ENCODE results near the gene ZSWIM6. TPM values are rescaled to one million over a fixed set of nuclear protein-coding genes. Genes with fewer than 3 reads are reported as not detected.

The ZSWIM6 gene
- total RNA-seq, 1 experiment from 2014 or later = 10.0 TPM

- ChIA-PET CTCF (no interaction called here), POLR2A (no interaction called here)
- no TSS peak for BruUV-seq (replicated peaks)
Observed at GRCh38 chr5:61463596-61463995, 131.5 kb downstream of the ZSWIM6 start.

GRCh38 chr5:61464512-61464911, 132.5 kb downstream of the ZSWIM6 start:
- Mint-ChIP-seq H3K9me3 (ENCODE audit: unreplicated experiment) (no peaks in the 10 kb centered on the region), H3K4me3 (ENCODE audit: unreplicated experiment) (no peak overlapping the region), H3K36me3 (ENCODE audit: insufficient read depth, unreplicated experiment) (peaks cover 7% of the 10 kb centered on the region), H3K27me3 (ENCODE audit: insufficient read depth, unreplicated experiment) (no peaks in the 10 kb centered on the region), H3K4me1 (ENCODE audit: low read depth, unreplicated experiment) (peaks cover 8% of the 10 kb centered on the region), H3K27ac (ENCODE audit: unreplicated experiment) (peak overlapping the region; percentile 14)
- Histone ChIP-seq H3K36me3 (ENCODE audit: control insufficient read depth, insufficient read depth, low read length) (no peaks in the 10 kb centered on the region), H3K27me3 (replicated peaks; ENCODE audit: control insufficient read depth, insufficient read depth, low read length) (no peaks in the 10 kb centered on the region), H3K4me3 (ENCODE audit: low read depth, low read length) (no peak overlapping the region), H3K9me3 (no peaks in the 10 kb centered on the region), H3K4me1 (peaks cover 6% of the 10 kb centered on the region; the same call in 1 of the 2 replicates)
- intact Hi-C loops (cut with micrococcal nuclease; ENCODE audit: unreplicated experiment) = no loop called here
- TF ChIP-seq CTCF (IDR thresholded peaks at IDR 0.05; ENCODE audit: insufficient read depth in 1 of 2, low read depth in 1 of 2, low read length in 1 of 2, severe bottlenecking in 1 of 2, unreplicated experiment in 1 of 2) = no peak
- no TSS peak for BruUV-seq (replicated peaks)
- ChIA-PET CTCF (no interaction called here), POLR2A (no interaction called here)
- DNase-seq = no peak

More at GRCh38 chr5:61463596-61463995, 131.5 kb downstream of the ZSWIM6 start:
- Mint-ChIP-seq H3K4me3 (ENCODE audit: unreplicated experiment) (no peak overlapping the region), H3K27me3 (ENCODE audit: insufficient read depth, unreplicated experiment) (no peaks in the 10 kb centered on the region), H3K4me1 (ENCODE audit: low read depth, unreplicated experiment) (peaks cover 8% of the 10 kb centered on the region), H3K27ac (ENCODE audit: unreplicated experiment) (no peak overlapping the region), H3K9me3 (ENCODE audit: unreplicated experiment) (no peaks in the 10 kb centered on the region), H3K36me3 (ENCODE audit: insufficient read depth, unreplicated experiment) (peaks cover 7% of the 10 kb centered on the region)
- DNase-seq = no peak
- no peak for TF ChIP-seq CTCF (IDR thresholded peaks at IDR 0.05; ENCODE audit: insufficient read depth in 1 of 2, low read depth in 1 of 2, low read length in 1 of 2, severe bottlenecking in 1 of 2, unreplicated experiment in 1 of 2)
- Histone ChIP-seq H3K36me3 (ENCODE audit: control insufficient read depth, insufficient read depth, low read length) (no peaks in the 10 kb centered on the region), H3K4me3 (ENCODE audit: low read depth, low read length) (no peak overlapping the region), H3K27me3 (replicated peaks; ENCODE audit: control insufficient read depth, insufficient read depth, low read length) (no peaks in the 10 kb centered on the region), H3K9me3 (no peaks in the 10 kb centered on the region), H3K4me1 (peaks cover 6% of the 10 kb centered on the region; the same call in 1 of the 2 replicates)
- intact Hi-C loops (cut with micrococcal nuclease; ENCODE audit: unreplicated experiment) = no loop called here

DNA sequence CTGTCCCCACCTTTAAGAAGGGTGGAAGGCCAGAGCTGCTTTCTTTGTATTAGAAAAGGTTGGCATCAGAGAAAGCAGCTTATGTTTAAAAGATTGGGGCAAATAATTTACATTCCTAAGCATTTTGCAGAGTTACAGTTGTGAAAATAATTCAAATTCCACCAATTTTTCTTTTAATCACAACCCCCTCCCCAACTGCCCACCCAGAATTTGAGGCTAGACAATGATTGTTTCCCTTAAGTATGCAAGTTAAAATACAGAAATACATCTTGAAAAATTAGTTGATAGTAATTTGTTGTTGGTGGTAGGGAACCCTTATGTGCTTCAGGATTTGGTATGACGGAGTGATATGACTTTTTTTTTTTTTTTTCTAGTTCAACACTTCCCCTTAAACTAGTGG, 133.0 kb downstream of the ZSWIM6 start:
- intact Hi-C loops (cut with micrococcal nuclease; ENCODE audit: unreplicated experiment) = no loop called here
- CTCF ChIA-PET = no interaction called here

More for the DNA sequence above, 133.0 kb downstream of the ZSWIM6 start:
- peaks cover 7% of the 10 kb centered on the region for H3K36me3 Mint-ChIP-seq (ENCODE audit: insufficient read depth, unreplicated experiment)
- H3K4me3 Mint-ChIP-seq (ENCODE audit: unreplicated experiment) = no peak overlapping the region
- Histone ChIP-seq H3K9me3 (no peaks in the 10 kb centered on the region), H3K4me3 (ENCODE audit: low read depth, low read length) (no peak overlapping the region), H3K4me1 (peaks cover 6% of the 10 kb centered on the region; the same call in 1 of the 2 replicates), H3K27me3 (replicated peaks; ENCODE audit: control insufficient read depth, insufficient read depth, low read length) (no peaks in the 10 kb centered on the region), H3K36me3 (ENCODE audit: control insufficient read depth, insufficient read depth, low read length) (no peaks in the 10 kb centered on the region)
- POLR2A ChIA-PET = no interaction called here
- DNase-seq = no peak
- no TSS peak for BruUV-seq (replicated peaks)
- no peak for TF ChIP-seq CTCF (IDR thresholded peaks at IDR 0.05; ENCODE audit: insufficient read depth in 1 of 2, low read depth in 1 of 2, low read length in 1 of 2, severe bottlenecking in 1 of 2, unreplicated experiment in 1 of 2)
- no peaks in the 10 kb centered on the region for H3K9me3 Mint-ChIP-seq (ENCODE audit: unreplicated experiment)
- H3K4me1 Mint-ChIP-seq (ENCODE audit: low read depth, unreplicated experiment) = peaks cover 8% of the 10 kb centered on the region
- no peaks in the 10 kb centered on the region for H3K27me3 Mint-ChIP-seq (ENCODE audit: insufficient read depth, unreplicated experiment)
- no peak overlapping the region for H3K27ac Mint-ChIP-seq (ENCODE audit: unreplicated experiment)

Data from Caco-2 (cell line).